Measurements from ENCODE around the gene SGIP1.
"Not testable (repeated sequence)": the region's sequence is repeated elsewhere in the genome, so short reads cannot be mapped to it uniquely, and the experiment has no call there.

SGIP1 gene

DNA sequence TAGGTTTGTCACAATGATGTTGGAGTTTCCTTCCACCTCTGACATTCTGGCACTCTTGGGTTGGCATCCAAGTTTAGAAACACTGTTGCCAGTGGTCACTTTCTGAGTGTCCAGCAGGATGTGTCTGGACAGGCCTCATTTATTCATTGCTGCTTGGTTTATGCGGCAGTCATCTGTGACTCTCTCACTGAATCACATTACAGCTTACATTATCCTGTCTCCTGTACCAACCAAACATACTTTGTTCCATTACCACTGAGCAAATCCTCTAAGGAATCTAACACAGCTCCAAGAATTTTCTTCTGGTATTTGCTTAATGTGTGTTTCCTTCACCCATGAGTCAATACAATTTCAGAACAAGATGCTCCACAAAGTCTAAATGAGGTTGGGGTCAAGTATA is 19.9 kb downstream of the SGIP1 start:
- DNase-seq (ENCODE audit: low spot score), result no peak

DNA sequence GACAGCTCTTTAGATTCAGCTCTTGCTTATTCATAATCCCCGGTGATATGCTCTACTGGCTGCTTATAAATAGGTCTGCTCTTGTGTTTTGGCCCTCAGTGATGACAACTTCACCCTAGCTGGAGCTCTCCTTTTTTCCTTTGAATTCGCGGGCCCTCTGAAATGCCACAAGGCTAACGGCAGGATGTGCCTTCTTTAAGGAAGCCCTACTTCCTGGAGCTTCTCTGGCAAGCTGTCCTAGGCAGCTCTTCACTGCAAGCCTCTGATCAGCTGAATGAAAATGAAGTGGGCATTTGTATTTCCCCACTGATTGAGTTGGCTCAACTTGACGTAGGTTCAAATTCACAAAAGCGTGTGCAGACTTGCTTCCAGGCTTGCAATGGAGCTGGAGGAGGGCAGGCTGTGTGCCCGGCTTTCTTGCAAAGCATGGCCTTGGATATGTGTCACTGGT is 22.2 kb downstream of the SGIP1 start:
- no peak for DNase-seq (ENCODE audit: low spot score)

DNA sequence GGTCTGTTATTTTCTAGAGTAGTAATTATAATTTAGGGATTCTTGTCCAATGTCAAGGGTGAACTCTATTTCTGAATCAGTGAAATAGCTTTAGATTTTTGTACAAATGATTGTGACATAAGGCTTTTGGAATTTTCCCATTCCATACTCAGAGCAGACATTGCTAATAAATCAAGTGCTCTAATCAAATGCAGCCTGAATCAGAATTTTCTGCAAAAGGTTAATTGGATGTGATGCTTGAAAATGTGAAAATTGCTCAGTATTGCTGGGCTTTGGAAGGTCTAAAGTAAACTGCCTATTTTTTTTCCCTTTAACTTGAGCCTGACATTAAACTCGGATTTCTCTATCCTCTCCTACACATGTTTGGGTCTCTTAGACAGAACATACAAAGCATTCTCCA is 23.2 kb downstream of the SGIP1 start:
- no peak for DNase-seq (ENCODE audit: low spot score)

DNA sequence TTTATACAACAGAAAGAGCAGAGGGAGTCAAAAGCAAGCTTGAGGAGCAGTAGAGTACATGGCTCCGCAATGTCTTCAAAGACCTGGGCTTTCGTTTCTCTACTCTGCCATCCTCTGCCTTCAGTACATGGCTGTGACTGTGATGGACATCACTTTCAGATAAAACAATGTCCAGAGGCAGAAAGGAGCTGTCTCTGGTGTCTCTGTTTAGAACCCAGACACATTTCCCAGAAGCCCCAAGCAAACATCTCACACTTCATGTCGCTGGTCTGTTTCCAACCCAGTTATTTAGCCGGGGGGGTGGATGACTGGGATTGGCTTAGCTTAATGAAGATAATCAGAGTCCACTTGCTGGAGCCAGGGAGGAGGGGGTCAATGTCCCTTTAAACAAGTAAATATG is 25.6 kb downstream of the SGIP1 start:
- DNase-seq (ENCODE audit: low spot score), result no peak

DNA sequence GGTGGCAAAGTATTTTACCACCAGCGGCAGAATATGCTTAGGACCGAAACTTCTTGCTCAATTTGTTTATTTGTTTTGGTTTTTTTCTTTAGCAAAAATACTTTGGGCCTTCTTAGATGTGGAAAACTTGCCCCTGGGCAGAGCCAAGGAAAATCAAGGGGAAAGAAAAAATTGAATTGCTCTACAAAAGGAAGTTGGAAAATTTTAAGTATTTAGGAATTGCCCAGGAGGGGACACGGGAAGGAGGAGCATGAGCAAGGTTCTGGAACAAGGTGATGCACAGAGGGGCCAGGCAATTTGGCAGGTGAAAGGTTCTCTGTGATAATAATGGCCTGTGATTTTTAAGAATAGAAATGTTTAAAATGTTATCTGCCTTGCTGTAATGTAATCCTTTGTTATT is 28.6 kb downstream of the SGIP1 start:
- no peak for DNase-seq (ENCODE audit: low spot score)

DNA sequence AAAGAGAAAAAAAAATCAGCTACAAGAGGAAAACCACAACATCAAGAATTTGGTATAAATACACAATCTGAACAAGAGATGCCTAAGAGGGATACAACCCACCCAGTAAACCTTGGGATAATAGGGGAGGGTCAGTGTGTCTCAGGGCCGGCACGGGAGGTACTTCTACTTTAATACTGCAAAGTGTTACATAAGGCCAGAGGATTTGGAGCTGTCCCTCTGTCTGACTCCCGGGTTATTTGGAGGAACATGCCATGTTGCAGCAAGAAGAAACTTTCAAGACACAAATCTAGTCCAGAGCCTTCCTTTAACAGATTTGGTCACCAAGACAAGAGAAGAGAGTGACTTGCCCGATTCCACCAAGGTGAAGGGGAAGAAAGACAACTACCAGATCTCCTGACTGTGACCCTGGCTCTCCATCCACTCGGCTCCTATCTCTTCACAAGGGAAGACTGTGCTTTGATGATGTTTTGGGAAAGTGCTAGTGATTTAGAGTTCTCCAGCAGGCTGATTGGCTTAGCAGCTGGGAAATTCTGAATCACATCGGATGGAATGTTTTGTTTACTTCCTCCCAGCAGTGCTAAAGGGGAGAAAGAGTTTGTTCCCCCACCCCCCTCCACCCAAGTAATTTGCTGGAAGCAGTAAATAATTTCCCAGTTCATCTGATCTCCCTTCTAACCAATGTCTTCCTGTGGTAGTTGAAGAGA is 29.3 kb downstream of the SGIP1 start:
- no peak for DNase-seq (ENCODE audit: low spot score)

DNA sequence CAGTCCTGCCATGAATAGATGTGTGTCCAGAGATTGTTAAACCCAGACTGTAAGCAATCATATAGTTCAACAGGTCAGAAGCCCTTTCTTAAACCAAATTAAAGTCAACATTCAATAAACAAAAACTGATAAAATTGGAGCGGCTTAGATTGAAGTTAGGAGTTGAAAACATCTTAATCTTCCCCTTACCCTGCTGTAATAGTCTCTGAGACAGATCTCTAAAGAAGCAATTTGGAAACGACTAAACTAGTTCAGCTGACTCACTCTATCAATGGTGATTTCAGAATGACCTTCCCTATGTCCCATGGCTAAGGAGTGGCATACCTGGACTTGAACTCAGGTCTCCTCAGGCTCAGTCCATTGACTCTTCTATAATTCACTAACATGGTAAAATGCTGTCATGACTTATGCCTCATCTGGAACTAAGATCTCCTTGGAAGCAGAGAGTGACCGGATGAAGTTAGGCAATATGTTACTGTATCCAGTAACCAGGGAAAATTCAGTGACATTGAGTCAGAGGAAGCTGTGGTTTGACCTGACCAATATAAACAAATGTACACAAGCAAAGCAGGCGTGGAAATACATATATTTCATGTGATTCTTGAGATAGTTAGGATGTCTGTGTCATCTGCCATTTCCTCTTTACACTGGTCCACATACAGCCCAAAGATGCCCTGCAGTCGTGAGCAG is 30.1 kb downstream of the SGIP1 start:
- DNase-seq (ENCODE audit: low spot score), result no peak

DNA sequence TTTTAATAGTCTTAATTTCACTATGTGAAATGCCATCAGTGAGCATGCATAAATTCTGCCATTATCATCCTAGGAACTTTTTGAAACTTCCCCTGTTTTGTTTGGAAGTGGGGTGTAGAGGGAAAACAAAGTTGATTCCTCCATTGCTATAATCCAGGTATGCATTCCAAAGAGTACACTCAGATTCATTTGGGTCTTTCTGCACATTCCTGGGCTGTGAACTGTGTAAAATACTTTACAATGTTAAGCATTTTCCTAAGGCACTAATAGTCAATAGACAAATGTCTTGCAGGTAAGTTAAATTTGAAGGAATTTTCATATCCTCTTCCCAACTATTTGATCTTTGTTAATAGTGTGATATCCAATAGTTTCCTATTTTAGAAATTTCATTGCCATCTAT is 36.2 kb downstream of the SGIP1 start:
- no peak for DNase-seq (ENCODE audit: low spot score)

DNA sequence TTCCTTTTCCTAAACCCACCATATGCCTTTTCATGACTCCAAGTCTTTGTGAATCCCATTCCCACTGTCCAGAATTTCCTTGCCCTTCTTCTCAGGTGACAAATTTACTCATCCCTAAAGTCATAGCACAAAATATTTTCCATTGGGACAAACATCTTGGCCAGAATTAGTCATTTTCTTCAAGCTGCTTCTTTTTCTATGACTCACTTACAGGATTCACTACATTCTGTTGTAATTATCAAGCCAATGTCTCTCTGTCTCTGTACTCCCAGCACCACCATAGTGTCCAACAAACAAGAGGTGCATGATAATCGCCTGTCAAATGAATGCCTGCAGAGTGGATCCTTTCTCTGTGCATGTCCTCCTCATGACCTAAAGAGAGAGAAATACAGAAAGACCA is 37.8 kb downstream of the SGIP1 start:
- DNase-seq (ENCODE audit: low spot score), result no peak

DNA sequence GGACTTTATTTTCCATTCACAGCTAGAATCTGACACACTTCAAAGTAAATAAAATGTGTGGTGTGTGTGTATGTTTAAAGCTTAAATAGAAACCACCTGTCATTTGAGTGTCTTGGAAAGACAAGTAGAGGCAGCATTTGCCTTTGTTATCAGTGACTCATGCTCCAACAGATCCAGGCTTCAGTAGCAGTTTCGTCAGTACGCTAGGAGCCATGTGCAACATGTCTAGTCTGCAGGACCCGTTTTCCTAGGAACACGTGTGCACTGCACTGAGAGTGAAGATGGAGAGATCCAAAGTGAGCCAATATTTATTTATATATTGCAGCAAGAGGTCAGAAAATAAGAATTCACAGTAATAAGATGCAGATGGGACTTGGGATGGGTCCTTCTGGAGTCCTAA is 41.8 kb downstream of the SGIP1 start:
- no peak for DNase-seq (ENCODE audit: low spot score)

DNA sequence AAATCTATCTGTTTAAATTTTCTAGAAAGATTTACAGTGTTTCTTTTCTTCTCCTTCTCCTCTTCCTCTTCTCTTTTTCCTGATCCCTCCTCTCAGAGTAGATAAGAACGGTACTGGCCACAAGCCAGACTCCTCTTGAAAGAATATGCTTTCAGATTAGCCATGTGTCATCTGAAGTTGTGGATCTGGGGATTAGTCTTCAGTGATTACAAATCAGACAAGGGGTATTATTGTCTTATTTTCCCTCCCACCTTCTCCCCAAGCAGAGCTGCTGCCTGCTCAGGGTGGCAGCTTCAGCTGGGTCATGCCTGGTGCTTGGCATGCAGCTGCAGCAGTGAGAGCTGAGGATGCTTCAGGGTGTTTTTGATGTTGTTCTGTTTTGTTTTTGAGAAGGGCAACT is 42.7 kb downstream of the SGIP1 start:
- no peak for DNase-seq (ENCODE audit: low spot score)

DNA sequence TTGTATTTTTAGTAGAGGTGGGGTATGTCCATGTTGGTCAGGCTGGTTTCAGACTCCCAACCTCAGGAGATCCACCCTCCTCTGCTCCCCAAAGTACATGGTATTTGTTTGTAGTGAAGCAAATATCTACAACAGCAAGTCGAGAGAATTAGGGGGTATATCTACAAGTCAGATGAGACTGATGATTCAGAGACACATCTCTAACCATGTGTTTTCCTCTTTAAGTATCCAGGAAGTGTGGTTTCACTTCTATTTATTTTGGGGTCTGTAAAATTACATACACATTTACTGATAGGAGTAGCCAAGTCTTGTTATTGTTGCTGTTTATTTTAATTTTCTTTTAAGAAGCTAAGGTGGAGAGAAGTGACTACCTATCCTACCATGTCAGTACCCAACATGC is 44.9 kb downstream of the SGIP1 start:
- no peak for DNase-seq (ENCODE audit: low spot score)

DNA sequence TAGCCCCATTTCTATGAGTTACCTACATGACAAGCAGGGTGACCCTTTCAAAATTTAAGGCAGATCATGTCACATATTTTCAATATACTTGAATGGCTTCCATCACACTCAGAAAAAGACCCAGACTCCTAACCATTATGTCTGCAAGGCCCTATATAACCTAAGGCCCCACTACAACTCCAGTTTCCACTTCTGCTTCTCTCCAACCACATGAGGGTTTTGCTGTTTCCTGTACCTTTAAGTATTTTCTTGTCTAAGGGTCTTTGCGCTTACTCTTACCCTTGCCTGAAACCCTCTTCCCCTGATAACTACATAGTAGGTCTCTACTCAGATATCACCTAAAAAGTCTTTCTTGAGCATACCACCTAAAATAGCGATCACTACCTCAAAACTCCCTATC is 46.1 kb downstream of the SGIP1 start:
- DNase-seq (ENCODE audit: low spot score), result no peak

DNA sequence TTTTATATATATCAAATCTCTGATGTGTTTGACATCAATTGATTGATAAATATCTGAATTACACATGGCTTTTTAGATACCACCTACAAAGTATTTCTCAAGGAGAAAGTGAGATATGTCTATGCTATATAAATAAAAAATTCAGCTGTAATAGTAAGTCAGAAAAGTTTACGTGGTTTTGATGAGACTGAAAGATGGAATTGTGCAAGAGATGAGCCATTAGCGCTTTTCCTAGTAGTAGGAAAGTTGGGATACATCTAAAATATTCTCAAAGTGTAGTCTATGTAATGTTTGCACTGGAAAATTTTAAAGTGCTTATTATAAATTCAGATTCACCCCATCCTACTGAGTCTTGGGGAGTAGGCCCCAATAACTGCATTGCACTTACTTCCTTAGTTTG is 49.1 kb downstream of the SGIP1 start:
- no peak for DNase-seq (ENCODE audit: low spot score)

DNA sequence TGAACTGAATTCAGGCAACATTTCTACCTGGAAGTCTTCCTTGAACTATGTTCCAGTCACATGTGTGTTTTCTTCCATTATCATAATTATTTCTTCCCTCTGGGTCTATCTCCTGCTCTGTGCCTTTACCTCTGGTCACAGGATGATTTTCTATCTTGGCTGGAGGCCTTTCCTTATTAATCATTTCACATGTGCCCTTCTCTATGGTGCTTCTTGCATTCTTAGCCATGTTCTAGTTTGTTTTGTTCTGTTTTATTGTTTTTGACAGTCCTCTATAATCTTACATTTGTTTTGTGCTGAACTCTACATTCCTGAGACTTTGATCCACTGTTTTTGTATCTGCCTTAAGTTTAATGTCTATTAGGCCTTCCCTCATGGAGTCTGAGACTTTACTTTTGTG is 51.0 kb downstream of the SGIP1 start:
- no peak for DNase-seq (ENCODE audit: low spot score)

DNA sequence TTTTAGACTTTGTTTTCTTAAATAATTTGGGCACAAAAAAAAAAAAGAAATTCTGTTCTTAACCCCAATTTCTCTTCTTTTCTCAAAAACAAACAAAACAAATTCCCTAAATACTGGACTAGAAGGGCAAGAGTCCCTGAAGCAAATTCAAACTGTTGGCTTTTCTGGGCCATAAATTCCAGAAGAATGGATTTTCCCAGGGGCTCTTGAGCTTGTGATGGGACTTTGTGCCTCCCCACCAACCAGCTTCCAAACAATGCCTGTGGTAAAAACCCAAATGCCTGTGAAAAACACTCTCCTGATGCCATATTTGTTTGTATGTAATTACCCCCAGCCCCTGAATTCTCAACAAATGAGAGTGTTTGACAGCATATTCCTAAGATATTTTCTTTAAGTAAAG is 55.4 kb downstream of the SGIP1 start:
- DNase-seq (ENCODE audit: low spot score), result no peak

DNA sequence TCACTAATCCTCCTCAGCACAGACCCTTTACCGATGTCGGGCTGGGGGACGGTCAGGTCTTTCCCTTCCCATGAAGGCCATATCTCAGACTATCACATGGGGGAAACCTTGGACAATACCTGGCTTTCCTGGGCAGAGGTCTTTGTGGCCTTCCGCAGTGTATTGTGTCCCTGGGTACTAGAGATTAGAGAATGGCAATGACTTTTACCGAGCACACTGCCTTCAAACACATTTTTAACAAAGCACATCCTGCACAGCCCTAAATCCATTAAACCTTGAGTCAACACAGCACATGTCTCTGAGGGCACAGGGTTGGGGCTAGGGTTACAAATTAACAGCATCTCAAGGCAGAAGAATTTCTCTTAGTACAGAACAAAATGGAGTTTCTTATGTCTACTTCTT is 58.2 kb downstream of the SGIP1 start:
- DNase-seq (ENCODE audit: low spot score), result not testable (repeated sequence)

DNA sequence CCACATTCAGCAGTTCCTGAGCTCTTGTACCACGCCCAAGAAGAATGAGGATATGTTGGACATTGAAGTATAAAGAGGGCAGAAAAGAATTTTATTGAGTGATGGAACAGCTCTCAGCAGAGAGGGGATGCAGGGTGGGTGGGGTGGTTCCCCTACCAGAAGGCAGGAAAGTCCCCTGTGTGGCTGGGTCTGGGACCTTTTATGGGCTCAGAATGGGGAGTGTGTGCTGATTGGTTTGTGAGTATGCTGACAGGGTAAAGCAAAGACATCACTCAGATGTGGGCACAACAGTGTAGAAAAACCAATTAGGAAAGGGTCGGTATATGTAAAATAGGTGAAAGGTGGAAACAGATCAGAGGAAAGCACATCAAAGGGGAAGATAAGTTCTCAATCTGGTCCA is 62.2 kb downstream of the SGIP1 start:
- no peak for DNase-seq (ENCODE audit: low spot score)

DNA sequence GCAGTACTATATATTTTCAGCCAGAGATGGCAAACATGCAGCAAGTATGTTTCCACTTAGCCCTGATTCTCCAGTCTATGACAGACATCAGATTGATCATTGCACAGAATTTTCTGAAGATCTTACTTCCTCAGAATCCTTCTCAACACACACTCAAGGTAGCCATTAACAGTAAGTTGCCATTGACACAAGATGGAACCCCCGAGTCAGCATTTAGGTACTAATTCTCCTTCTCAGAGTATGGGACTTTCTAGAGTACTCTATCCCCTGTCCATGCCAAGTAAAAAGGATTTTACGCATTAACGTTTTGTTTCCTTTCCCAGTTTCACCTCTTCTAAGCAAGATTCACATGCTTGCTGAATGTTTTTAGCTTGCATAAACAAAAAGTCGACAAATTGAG is 63.5 kb downstream of the SGIP1 start:
- no peak for DNase-seq (ENCODE audit: low spot score)

DNA sequence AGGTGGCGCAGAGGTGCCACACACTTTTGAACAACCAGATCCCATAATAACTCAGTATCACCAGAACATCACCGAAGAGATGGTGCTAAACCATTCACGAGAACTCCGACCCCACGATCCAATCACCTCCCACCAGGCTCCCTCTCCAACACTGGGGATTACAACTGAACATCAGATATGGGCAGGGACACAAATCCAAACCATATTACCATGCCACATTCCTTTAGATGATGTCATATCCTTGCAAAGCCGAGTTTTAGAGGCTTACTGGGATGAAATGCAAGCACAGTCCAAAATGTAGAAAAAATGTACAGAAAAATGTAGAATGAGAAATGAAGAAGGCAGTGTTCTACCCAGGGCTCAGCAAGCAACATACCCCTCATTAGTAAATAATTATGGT is 64.7 kb downstream of the SGIP1 start:
- no peak for DNase-seq (ENCODE audit: low spot score)

DNA sequence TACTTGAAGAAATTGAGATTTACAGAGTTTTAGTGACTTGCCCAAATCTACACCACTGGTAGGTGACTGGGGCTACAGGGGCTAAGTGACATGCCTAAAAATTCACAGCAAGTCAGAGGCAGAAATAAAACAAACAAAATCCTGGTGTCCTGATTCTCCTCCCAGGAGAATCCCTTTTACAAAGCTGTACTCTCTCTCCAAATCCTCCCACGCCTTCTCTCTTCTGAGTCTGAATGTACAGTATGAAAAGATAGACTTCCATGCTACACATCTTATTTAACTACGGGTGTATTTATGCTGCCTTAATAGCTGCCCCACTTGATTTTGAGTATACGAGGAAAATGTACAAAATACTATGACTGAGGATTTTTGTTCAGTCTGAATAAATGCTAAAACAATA is 65.4 kb downstream of the SGIP1 start:
- no peak for DNase-seq (ENCODE audit: low spot score)

DNA sequence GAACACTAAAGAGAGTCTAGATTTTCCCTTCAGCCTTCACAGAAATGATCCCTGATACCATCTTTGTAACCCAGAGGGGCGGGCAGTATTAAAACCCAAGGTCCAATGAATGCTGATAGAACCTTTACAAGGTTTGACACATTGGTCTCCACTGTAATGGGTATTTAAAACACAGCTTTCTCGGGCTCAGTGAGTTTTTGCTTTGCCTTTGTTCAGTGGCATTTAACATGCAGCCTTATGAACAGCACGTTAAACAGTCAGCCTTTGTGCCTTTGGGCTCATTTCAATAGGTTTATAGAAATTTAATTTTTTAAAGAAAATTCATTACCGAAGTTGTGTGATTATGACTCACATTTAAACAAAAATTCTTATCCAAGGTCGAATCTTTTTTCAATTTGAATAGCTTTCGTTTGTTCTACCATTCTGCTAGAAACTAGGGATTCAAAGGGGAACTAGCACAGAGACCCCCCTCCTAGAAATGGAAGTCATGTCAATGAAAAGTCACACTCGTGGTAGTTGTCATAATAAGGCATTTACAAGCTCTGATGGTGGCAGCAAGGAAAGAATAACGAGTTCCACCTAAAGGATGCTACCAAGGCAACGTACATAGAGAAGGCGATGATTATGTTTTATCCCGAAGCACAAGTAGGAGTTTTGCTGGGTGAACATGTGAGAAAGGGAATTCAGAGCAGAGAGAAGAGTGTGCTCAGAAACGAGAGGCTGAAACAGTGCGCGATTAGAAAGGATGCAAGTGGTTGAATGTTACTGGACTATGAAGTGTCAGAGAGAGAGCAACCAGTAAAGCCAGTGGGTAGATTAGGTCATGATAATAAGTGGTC is 66.2 kb downstream of the SGIP1 start:
- no peak for DNase-seq (ENCODE audit: low spot score)

DNA sequence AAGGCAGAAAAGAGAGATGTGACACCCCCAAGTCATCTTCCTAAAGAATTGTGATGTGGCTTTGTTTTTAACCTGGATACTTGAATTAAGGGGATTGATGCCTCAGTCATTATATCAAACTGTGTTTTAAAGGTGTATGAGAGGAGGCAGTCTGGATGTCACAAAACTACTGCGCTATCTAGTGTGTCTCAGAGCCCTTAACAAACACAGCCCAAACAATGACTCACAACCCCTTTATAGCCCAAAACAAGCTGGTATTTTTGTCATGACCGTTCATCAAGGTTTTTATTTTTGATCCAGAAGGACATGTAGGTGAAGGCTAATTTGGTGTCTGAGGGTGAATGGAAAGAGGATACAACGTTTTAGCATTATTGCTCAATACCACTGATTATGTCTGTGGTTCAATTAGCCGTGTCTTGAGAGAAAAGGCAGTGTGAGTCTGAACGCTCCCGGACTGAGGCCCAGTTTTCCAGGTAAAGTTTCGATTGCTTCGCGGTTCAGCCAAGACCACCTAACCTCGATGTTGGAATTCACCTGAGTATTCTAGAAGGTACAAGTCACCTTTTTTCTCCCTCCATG is 71.6 kb downstream of the SGIP1 start:
- DNase-seq (ENCODE audit: low spot score), result no peak
